PC-9 (cell line): ENCODE results near the gene MED13L. TPM values are rescaled to one million over a fixed set of nuclear protein-coding genes. Genes with fewer than 3 reads are reported as not detected.

Experiments
- BruUV-seq: library from RNA; stranded (reverse); fragments of 400-500 nt; replicated peaks from 2 replicates; lab custom pipeline; 2021; lab: Mats Ljungman, UMichigan
- CTCF ChIA-PET: fragments of 300-600 bp; sonication (Branson Sonifier 250); formaldehyde crosslinking; loops from one replicate; lab custom pipeline; 2022; ENCODE audit warnings: antibody characterized with exemption; lab: Charles Lee
- POLR2A ChIA-PET: fragments of 300-600 bp; sonication (Branson Sonifier 250); formaldehyde crosslinking; loops from one replicate; lab custom pipeline; 2022; ENCODE audit warnings: antibody characterized with exemption; ENCODE audit not compliant: unreplicated experiment; lab: Charles Lee
- DNase-seq, 2 experiments: peaks; one replicate each; pipeline versions ENCODE4 v3.0.0 to v3.0.0-alpha.2; 2015 to 2022; ENCODE audit warnings: mixed read lengths in 1 of 2
- H2AFZ ChIP-seq: fragments of 200-600 bp; sonication (generic); 2 replicates; pipeline ENCODE4 v1.8.1; 2017; ENCODE audit warnings: antibody characterized with exemption
- H3F3A ChIP-seq: fragments of 200-600 bp; sonication (generic); 2 replicates; pipeline ENCODE4 v1.8.1; 2017; ENCODE audit warnings: antibody characterized with exemption, mild to moderate bottlenecking, low read depth; ENCODE audit not compliant: insufficient read depth
- H3K27ac ChIP-seq: fragments of 200-600 bp; sonication (generic); 2 replicates; pipeline ENCODE4 v1.6.1; 2016; ENCODE audit warnings: mixed run types
- H3K27me3 ChIP-seq: fragments of 200-600 bp; sonication (generic); 2 replicates; pipeline ENCODE4 v1.6.1; 2016; ENCODE audit warnings: low read depth, mixed run types; ENCODE audit not compliant: insufficient read depth
- H3K36me3 ChIP-seq: fragments of 200-600 bp; sonication (generic); 2 replicates; pipeline ENCODE4 v1.6.1; 2016; ENCODE audit warnings: low read depth, mixed run types
- H3K4me1 ChIP-seq: fragments of 200-600 bp; sonication (generic); replicated peaks from 2 replicates; pipeline ENCODE4 v1.6.1; 2016; ENCODE audit warnings: mixed run types; ENCODE audit not compliant: insufficient read depth
- H3K4me2 ChIP-seq: fragments of 200-600 bp; sonication (generic); 2 replicates; pipeline ENCODE4 v1.6.1; 2017; ENCODE audit warnings: mixed run types
- H3K4me3 ChIP-seq: fragments of 200-600 bp; sonication (generic); 2 replicates; pipeline ENCODE4 v1.6.1; 2016; ENCODE audit warnings: mixed run types
- H3K79me2 ChIP-seq: fragments of 200-600 bp; sonication (generic); 2 replicates; pipeline ENCODE4 v1.6.1; 2017; ENCODE audit warnings: low read depth, mixed run types
- H3K9me2 ChIP-seq: fragments of 200-600 bp; sonication (generic); 2 replicates; pipeline ENCODE4 v1.8.1; 2017; ENCODE audit warnings: mild to moderate bottlenecking; ENCODE audit not compliant: insufficient read depth
- H3K9me3 ChIP-seq: fragments of 200-600 bp; sonication (generic); 2 replicates; pipeline ENCODE4 v1.8.1; 2016; ENCODE audit warnings: low read depth; ENCODE audit not compliant: insufficient read depth
- H4K20me1 ChIP-seq: fragments of 200-600 bp; sonication (generic); 2 replicates; pipeline ENCODE4 v1.8.1; 2017; ENCODE audit not compliant: insufficient read depth
- EZH2 ChIP-seq: fragments of 200-600 bp; sonication (generic); IDR thresholded peaks from 2 replicates; pipeline ENCODE4 v1.8.0; 2017; ENCODE audit warnings: antibody characterized with exemption, low read depth
- intact Hi-C: fragments of 100-400 bp; cut with micrococcal nuclease; formaldehyde crosslinking; loops from one replicate; pipeline ENCODE4 v1.10.0; 2022; ENCODE audit not compliant: unreplicated experiment
- total RNA-seq: library from RNA; stranded (reverse); gene quantifications from 2 replicates; pipeline ENCODE4 v1.2.3, GENCODE V29; 2021
- TF ChIP-seq, protein P1 (sequence below): fragments of 200-600 bp; sonication (generic); conservative IDR thresholded peaks from 2 replicates; pipeline ENCODE4 v1.6.1; 2017; ENCODE audit warnings: mixed run types, antibody characterized with exemption, mild to moderate bottlenecking, moderate library complexity

MED13L gene
- total RNA-seq, 1 experiment from 2014 or later: 89.5 TPM

DNA sequence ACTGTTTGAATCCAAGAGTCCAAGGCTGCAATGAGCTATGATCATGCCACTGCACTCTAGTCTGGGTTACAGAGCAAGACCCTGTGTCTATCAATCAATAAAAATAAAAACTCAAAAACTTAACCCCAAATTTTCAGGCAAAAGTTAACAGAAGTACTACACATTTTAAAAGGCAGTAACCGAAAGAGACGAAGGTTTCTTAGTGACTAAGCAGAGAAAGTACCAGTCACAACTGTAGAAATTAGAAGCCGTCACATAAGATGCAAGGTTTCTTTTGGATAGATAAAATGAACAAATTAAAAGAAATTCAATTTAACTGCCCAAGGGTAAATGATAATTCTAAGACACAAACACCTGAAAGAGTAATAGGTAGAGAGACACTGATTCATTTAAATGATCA lies 103.5 kb downstream of the MED13L start:
- Histone ChIP-seq H3F3A (no peaks in the 10 kb centered on the region), H3K4me3 (no peak overlapping the region), H3K27me3 (no peaks in the 10 kb centered on the region), H4K20me1 (peaks cover 62% of the 10 kb centered on the region), H3K27ac (no peak overlapping the region), H3K4me2 (no peak overlapping the region), H3K4me1 (peaks cover 12% of the 10 kb centered on the region; the same call in 1 of the 2 replicates), H3K79me2 (peaks cover 100% of the 10 kb centered on the region), H3K9me3 (no peaks in the 10 kb centered on the region), H3K9me2 (no peaks in the 10 kb centered on the region), H2AFZ (no peak overlapping the region), H3K36me3 (no peaks in the 10 kb centered on the region)
- POLR2A ChIA-PET: no interaction called here
- TF ChIP-seq, protein P1, sequence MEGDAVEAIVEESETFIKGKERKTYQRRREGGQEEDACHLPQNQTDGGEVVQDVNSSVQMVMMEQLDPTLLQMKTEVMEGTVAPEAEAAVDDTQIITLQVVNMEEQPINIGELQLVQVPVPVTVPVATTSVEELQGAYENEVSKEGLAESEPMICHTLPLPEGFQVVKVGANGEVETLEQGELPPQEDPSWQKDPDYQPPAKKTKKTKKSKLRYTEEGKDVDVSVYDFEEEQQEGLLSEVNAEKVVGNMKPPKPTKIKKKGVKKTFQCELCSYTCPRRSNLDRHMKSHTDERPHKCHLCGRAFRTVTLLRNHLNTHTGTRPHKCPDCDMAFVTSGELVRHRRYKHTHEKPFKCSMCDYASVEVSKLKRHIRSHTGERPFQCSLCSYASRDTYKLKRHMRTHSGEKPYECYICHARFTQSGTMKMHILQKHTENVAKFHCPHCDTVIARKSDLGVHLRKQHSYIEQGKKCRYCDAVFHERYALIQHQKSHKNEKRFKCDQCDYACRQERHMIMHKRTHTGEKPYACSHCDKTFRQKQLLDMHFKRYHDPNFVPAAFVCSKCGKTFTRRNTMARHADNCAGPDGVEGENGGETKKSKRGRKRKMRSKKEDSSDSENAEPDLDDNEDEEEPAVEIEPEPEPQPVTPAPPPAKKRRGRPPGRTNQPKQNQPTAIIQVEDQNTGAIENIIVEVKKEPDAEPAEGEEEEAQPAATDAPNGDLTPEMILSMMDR: no peak
- no peak for TF ChIP-seq EZH2
- DNase-seq: no peak
- intact Hi-C loops: no loop called here
- CTCF ChIA-PET: no interaction called here
- BruUV-seq: no TSS peak

- peak; percentile 28 to 39 for DNase-seq
- Histone ChIP-seq H3K4me1 (peaks cover 12% of the 10 kb centered on the region; the same call in 1 of the 2 replicates), H2AFZ (no peak overlapping the region), H3K79me2 (peaks cover 99% of the 10 kb centered on the region), H3K4me3 (no peak overlapping the region), H3K36me3 (no peaks in the 10 kb centered on the region), H3K27ac (no peak overlapping the region), H4K20me1 (peaks cover 53% of the 10 kb centered on the region), H3K9me2 (no peaks in the 10 kb centered on the region), H3F3A (0 out of 2 replicates have a peak, but pooled peaks cover under 1% of the 10 kb centered on the region), H3K4me2 (0 out of 2 replicates have a peak overlapping the region, but pooled peaks have one; percentile 34), H3K9me3 (no peaks in the 10 kb centered on the region), H3K27me3 (no peaks in the 10 kb centered on the region)
- BruUV-seq: no TSS peak
- POLR2A ChIA-PET: no interaction called here
- CTCF ChIA-PET: interaction anchor here (0.6 kb wide), 1 partner anchor 197 kb away, joined by 3 read pairs; no protein-coding TSS in a partner anchor
- TF ChIP-seq EZH2: no peak
- TF ChIP-seq, protein P1: no peak
- intact Hi-C loops: no loop called here
These were observed 105.2 kb downstream of the MED13L start for GRCh38 chr12:116172224-116172849.

DNA sequence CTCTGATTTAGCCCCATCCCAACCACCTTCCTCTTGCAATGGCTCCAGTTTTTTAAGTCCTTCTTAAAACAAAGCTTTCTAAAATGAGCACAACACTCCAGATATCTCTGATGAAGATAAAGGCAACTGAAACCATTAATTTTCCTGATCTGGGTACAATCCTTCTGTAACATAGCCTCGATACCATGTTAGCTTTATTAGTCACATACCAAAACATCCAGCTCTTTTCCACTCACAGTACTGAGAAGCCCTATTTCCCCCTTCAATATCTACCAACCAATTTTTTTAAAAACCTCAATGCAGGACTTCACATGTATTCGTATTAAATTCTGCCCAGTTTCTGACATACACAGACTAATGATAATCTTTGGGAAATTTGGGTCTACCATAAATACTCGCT lies 105.9 kb downstream of the MED13L start:
- ChIA-PET CTCF (interaction anchor here (0.6 to 0.7 kb wide), 2 partner anchors 64 to 196 kb away, joined by 3 read pairs; no protein-coding TSS in a partner anchor), POLR2A (interaction anchor here (0.7 kb wide), 1 partner anchor 144 kb away, joined by 3 read pairs; no protein-coding TSS in a partner anchor)
- no peak overlapping the region for H3K4me2 ChIP-seq
- H3K9me3 ChIP-seq: no peaks in the 10 kb centered on the region
- no peak overlapping the region for H3K4me3 ChIP-seq
- peaks cover 47% of the 10 kb centered on the region for H4K20me1 ChIP-seq
- H3K36me3 ChIP-seq: no peaks in the 10 kb centered on the region
- no peaks in the 10 kb centered on the region for H3K27me3 ChIP-seq
- 0 out of 2 replicates have a peak, but pooled peaks cover 5% of the 10 kb centered on the region for H3F3A ChIP-seq
- peaks cover 16% of the 10 kb centered on the region; the same call in 1 of the 2 replicates for H3K4me1 ChIP-seq
- intact Hi-C loops: no loop called here
- no TSS peak for BruUV-seq
- H3K79me2 ChIP-seq: peaks cover 99% of the 10 kb centered on the region
- no peak overlapping the region for H3K27ac ChIP-seq
- no peak overlapping the region for H2AFZ ChIP-seq
- no peak for TF ChIP-seq EZH2
- TF ChIP-seq, protein P1: no peak
- DNase-seq: no peak
- H3K9me2 ChIP-seq: no peaks in the 10 kb centered on the region
